Stimulated activated CD4-positive, alpha-beta T cell treated with anti-CD3 and anti-CD28 coated beads, TNF-alpha, amount 100 ng/mL, for 24 hours (primary cell): ENCODE measurements around the gene P4HTM.

Experiments
- DNase-seq, 3 experiments: peaks; one replicate each; pipeline ENCODE4 v3.0.0-alpha.2; 2020; ENCODE audit warnings: low read depth in 3 of 3

Gene P4HTM

DNA sequence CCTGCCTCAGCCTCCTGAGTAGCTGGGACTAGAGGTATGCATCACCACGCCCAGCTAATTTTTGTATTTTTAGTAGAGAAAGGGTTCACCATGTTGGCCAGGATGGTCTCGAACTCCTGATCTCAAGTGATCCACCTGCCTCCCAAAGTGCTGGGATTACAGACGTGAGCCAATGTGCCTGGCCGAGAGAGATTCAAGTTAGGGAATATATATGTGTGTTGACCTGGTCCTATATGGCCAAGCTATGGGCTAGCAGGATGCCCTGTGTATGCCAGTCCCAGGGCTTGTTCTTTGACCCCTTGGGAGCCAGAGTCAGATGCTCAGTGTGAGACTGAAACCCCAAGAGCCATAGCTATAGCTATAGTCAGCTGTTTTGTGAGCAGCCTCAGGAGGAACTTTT is 33.7 kb downstream of the P4HTM start:
- DNase-seq: no peak

DNA sequence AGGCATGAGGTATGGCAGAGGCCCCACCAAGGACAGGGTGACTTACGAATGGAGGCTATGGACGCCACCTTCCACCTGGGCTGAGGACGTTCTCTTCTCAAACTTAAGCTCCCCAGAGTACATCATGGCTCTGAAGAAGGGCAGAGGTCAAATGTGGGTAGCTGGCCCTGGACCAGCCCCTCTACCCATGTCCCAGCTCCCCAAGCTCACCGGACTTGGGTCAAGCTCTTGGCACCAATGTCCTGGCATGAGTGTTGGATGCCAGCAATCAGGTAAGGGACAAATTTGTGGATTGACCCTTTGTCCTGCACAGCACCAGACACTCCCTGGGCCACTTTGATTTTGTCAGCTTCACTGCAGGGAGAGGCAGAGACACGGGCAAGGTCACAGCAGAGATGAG is 34.4 kb downstream of the P4HTM start:
- no peak for DNase-seq

DNA sequence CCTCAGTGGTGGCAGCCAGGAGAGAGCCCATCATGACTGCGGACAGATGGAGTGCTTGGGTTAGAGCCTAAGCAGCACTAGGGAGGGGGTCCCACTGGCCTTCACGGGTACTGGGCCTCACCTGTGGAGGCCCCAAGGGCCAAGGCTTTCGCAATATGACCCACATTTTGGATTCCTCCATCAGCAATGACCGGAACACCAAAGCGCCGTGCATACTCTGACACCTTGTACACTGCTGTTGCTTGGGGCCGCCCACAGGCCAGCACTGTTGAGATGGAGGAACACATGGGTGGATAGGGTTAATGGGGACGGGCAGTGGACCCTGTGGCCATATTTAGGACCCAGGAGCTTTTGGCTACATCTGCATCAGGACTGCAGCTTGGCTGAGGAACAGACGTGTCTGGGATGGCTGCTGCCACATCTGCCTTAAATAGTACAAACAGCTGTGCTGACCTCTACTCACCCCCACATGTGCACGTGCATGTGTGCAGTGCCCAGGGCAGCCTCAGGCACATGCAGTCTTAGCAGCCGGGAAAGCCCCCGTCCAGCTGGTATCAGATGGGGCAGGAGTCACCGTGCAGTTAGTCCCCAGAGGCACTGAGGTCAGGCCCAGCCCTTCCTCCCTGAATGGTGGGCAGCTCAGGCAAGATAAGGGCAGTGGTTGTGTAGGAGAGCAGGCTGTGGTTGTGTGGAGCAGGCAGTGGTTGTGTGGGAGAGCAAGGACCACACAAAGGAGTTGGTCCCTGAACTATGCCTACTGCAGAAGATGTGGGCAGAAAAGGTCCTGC is 35.2 kb downstream of the P4HTM start:
- no peak for DNase-seq

DNA sequence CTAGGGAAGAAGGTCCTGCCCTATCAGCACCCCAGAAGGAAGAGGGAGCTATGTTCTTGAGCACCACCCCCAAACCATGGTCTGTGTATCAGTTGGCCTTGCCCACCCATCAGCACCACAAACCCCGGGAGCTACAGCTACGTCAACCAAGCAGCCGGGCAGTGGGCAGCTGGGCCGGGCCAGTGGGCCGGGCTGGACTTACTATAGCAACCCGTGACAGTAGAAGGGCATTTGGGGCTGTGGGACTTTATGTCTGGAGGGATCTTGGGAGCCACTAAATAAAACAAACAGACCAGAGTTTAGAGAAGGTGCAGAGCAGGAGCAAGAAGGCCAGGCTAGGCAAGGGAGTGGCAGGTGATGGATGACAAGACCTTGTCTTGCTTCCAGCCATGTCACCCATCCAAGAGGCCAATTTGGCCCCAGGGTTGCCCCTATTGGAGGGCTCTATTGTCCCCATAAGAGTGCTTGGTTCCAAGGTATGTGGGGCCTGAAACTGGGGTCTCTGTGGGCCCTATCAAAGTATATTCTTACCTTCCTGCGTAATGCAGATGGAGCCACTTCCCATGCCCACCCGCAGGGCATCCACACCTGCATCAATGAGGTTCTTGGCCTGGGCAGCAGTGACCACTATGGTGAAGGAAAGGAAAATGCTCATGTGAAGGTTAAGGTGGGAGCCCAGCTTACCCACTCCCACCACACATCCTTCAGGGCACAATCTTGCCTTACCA is 35.9 kb downstream of the P4HTM start:
- DNase-seq: no peak

DNA sequence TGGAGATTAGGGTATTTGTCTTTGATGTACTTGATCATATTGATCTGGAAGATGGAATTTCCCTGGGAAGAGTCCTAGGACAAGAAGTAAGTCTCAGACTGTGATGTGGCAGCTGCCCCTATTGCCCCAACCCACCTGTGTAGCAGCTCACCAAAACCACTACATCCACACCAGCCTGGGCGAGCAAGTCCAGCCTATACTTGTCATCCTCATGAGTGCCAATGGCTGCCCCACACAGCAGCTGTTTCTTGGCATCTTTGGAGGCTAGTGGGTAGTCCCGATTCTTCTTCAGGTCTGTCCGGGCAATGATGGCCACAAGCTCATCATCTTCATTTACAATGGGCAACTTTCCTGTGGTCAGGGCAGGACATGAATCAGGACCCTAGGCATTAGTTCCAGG is 36.5 kb downstream of the P4HTM start:
- DNase-seq: no peak

DNA sequence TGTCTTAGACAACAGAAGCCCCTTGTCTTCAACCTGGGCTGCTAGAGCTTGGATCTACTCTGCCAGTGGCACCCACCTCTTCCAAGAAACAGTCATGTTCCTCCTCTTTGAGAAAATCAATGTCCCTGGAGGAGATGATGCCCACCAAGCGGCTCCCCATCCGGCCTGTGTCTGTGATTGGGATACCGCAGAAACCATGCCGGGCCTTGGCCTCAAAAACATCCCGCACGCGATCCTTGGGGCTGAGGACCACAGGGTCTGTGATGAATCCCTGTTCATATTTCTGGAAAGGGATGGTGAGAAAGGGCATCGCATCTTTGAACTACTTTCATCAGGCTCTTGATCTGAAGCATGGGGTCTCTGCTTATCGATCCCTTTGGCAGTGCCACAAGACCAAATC is 37.6 kb downstream of the P4HTM start:
- DNase-seq: no peak

DNA sequence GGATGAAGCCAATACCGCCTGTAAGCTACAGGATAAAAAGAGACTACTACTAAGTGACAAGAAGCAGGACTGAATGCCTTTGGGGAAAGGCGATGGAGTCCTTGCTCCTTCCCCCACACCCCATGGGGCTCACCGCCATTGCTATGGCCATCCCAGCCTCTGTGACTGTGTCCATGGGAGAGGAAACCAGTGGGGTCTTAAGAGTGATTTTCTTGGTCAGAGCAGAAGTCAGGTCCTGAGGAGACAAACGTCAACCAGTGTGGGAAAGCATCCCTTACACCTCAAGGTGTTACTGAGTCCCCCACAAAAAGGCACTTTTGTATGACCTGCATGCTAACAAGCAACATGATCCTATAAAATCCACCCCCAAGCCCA is 38.2 kb downstream of the P4HTM start:
- DNase-seq: no peak

DNA sequence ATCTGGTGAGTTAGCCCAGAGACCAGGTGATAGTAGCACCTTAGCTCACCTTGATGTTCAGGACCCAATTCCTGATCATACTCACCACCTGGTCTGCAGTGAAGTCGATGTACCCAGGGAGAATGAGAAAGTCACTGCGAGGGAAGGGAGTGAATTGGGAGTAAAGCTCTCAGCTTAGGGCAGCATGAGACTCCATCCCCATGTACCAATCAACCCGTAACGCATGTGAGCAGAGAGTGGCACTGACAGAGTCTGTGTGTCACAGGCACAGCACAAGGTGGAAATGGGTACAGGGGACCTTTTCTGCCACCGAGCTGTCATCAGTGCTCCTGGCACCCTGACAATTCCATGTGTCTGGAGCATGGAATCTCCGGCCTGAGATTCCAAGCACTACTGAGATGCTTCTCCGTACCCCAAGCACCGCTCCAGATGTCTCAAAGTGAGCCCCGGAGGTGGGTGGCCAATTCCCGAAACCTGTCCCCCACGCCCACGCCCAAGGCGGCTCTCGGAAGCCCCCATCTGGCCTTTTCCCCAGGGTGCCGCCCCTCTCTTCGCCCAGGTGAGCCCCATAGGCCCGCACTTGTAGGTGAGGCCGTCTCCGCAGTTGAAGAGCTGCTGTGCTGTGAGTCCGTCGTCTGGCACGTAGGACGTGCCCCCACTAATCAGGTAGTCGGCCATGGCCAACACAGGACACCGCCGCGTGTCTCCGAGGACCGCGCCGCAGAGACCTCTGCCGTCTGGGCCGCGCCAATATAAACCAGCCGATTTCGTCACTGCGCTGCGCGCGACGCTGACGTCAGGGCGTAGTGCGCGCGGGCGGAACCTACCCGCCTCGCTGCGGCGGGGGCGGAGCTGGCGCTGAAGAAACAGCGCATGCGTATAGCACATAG is 38.9 kb downstream of the P4HTM start, which contains the start of gene IMPDH2:
IMPDH2 (minus strand) TSS at position 726 of the 890 bp plus-strand sequence; CDS start at position 678, 48 bp downstream.
- peak; percentile 87 to 92 (median 89) for DNase-seq

DNA sequence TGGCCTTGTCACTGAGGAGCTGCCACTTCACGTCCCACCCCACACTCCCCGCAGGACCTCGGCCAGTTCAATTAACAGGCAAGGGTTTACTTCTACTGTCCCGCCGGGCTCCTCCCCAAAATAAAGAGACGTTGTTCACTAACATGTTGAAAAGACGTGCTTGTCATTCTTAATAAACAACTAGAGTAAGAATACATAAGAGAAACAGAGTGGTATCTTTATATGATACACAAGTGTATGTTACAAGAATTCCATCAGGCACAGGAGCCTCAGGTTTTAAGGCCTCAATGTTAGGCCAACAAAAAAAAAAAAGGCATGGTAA is 39.5 kb downstream of the P4HTM start:
- no peak for DNase-seq

DNA sequence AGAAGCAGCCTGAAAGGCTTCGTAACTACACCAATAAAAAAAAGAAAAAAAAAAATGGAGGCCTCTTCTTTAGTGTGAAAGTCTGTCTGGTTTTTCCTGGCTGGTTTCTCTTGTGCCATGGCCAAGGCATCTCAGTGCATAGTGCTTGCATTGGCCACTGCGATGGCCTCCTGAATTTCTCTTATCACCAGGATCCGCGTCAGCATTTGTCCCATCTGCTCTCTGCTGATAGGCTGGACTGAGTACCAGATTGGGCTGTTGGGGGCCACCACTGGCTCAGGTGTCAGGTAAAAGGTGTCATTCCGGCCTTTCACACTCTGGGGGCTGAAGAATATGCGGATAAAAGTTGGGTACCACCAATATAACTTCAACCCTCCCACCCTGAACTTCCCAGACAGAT is 40.3 kb downstream of the P4HTM start:
- DNase-seq: no peak

DNA sequence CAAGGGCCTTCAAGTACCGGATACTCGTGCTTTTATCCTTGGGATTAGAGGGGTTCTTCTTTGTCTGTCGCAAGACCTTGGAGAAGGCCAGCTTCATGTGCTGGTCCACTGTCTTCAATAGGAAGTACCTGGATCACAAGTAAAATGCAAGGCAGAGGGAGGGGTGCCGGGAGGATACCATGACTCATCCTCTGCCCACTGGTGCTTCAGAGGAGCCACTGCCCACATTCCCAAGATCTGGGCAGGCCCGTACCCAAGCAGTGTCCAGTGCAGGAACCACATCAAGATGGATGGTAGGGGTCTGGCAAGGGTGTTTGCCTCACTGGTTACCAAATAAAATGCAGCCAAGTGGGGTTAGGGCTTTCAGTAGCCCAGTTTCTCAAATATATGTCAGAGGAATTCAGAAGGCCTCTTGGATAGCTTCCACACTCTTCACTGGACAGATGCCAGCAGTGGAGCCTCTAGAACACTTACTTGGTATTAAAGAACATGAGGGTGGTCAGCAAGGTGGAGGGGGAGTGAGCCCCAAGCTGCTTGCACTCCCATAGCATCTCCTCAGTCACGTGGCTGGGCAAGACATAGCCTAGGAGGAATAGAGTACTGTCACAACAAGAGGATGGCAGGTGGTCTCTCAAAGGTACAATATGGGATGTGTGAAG is 42.7 kb downstream of the P4HTM start:
- DNase-seq: no peak

DNA sequence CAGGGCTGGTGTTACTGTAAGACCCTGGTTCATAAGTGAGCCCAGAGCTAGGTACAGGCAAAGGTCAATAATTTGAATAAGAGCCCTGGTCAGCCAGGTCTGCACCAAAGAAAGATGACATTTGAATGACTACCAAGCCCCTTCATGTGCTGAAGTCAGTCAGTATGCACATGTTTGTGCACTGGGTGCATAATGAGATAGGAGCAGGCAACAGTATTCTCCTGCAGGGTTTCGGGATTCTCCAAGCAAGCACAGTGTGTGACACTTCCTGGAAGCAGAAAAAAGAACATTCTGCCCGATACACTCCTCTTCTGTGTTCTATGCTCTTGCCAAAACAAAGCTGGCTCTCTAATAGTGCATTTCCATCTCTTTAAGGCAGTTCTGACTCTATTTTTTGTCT is 44.6 kb downstream of the P4HTM start:
- no peak for DNase-seq

DNA sequence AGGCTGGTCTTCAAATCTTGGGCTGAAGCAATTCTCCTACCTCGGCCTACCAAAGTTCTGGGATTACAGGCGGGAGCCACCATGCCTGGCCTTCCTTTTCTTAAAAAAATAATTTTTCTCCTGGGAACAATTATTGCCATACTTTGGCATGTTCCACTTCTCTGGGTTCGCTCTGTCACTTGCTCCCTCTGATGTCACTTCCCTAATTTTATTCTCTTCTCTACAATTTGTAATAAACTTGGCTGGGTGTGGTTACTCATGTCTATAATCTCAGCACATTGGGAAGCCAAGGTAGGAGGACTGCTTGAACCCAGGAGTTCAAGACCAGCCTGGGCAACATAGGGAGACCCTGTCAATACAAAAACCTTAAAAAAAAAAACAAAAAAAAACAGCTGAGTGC is 45.2 kb downstream of the P4HTM start:
- no peak for DNase-seq

DNA sequence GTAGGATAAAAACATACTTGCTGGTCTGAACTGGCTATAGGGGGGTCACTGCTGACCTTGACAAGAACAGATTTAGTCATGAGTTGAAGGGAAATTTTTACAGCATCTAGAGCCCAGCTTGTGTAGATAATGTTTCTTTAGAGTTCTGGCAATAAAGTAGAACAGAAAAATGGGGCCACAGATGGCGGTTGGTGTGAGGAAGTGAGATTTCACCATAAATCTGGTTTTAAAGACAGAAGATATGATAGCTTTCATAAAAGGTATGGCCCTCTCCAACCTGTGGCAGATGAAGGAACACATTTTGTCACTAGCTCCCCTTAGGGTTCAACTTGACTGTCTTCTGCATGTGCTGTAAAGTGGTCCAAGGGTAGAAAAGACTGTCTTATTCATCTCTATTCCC is 63.5 kb downstream of the P4HTM start:
- no peak for DNase-seq

DNA sequence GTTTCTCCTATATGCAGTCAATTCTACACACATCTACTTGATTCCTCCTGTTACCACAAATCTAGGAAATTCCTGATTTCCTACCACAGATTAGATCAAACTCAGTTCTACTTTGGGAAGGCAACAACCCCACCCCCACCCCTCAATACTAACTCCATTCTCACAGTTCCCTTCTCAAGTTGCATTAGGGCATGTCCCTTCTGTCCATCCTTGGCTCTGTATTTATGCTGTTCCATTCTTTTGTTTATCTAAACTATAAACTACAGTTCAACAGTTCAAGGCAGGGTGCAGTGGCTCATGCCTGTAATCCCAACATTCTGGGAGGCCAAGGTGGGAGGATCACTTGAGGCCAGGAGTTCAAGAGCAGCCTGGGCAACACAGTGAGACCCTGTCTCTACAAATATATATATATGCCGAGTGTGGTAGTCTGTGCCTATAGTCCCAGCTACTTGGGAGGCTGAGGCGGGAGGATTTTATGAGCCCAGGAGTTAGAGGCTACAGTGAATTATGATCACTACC is 64.4 kb downstream of the P4HTM start:
- no peak for DNase-seq
